Measurements from ENCODE around the gene TLR2.

TLR2 gene

DNA sequence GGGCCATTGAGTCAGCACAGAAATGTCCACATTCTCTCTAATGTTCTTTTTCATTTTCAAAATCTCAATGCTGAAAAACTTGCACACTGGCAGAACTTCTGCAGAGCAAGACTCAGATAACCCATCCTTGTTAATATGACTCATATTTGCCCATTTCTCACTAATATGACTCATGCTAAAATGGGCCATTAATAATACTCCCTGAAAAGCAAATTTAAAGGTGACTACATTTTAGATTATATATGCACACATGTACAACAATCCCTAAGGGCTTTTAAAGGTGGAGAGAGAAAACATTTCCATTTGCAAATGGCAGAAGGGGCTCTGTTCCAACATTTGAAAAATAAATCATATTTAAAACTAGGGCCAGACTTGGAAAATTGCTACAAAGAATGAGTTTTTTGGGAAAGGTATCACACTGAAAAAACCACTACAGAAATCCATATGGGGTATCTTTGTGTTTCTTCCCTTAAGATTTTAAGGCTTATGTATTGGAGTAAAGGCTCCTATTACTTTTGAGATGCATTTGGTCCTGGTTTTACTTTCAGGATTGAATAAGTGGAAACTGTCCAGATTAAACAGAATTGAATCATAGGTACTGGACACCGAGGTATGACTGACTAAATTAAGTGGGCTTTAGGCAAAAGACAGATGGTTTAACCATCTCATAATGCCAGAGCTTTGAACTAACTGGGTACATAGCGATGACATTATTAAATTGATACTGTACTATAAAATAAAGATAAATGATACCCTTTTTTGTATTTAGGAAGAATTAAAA, 30.0 kb downstream of the TLR2 start:
- no peak overlapping the region for H3K27ac ChIP-seq
- TF ChIP-seq, protein P1, sequence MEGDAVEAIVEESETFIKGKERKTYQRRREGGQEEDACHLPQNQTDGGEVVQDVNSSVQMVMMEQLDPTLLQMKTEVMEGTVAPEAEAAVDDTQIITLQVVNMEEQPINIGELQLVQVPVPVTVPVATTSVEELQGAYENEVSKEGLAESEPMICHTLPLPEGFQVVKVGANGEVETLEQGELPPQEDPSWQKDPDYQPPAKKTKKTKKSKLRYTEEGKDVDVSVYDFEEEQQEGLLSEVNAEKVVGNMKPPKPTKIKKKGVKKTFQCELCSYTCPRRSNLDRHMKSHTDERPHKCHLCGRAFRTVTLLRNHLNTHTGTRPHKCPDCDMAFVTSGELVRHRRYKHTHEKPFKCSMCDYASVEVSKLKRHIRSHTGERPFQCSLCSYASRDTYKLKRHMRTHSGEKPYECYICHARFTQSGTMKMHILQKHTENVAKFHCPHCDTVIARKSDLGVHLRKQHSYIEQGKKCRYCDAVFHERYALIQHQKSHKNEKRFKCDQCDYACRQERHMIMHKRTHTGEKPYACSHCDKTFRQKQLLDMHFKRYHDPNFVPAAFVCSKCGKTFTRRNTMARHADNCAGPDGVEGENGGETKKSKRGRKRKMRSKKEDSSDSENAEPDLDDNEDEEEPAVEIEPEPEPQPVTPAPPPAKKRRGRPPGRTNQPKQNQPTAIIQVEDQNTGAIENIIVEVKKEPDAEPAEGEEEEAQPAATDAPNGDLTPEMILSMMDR (conservative IDR thresholded peaks at IDR 0.05) = no peak
- no peak for TF ChIP-seq ZFX (IDR thresholded peaks at IDR 0.05)

DNA sequence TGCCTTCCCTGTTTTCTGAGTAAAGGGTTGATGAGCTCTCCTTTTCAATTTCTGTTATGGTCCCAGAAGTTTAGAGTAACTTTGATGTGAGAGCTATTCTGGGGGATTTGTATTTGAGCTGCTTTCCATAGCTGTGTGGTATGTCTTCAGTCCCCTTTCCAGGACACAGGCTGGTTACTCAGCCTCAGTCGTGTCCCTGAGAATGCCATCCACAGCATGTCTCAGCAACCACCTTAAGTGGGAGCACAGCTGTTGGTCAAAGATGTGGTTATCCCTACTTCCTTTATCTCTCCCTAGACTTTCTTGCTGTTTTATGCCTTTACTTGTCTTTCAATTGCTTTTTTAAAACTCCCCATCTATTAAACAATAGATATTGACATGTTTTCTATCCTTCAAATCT, 38.0 kb downstream of the TLR2 start:
- TF ChIP-seq, protein P1 (conservative IDR thresholded peaks at IDR 0.05) = no peak
- no peak overlapping the region for H3K27ac ChIP-seq

DNA sequence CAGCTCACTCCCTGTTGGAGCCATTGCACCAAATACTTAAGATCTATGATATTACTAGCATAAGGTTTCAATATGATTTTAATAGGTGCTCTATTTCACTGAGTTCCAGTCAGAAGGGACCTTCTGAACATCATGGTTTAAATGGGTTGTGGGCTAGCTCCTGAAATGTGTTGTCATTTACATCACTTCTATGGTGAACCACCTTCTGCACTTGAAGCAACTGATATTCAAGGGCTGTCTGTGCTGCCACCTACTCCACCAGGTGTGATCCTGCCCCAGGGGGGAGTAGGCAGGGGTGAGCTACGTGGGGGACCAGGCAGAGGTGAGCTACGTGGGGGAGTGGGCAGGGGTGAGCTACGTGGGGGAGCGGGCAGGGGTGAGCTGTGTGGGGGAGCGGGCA, 40.5 kb downstream of the TLR2 start:
- no peak overlapping the region for H3K27ac ChIP-seq

DNA sequence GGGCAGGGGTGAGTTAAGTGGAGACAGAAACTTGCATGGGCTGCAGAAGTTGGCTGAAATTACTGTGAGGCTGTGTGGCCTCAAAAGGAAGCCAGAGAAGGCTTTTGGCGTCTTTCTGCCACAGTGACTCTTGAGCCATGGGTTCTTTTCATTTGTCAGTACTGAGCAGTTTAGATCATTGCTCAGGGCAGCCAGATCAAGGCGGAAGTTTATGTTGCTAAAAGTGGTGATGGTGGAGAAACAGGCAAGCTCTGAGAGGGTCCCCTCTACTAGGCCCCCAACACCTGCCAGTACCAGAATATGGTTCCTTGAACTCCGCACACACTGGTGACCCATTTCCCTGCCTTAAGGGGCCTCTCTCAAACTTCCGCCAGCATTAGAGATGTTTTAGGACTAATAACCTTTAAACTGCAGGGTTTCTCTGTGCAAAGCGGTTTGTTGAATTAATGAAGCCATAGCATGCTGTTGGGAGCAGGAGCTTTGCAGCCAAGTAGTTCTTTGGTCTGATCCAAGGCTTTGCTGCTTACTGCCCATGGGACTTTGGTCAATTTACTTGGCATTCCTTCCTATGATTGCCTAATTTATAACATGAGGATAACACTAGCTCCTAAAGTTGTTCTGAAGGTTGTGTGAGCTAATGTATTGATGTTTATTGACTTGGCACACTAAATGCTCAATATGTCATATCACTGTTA, 41.2 kb downstream of the TLR2 start:
- no peak for TF ChIP-seq ZFX (IDR thresholded peaks at IDR 0.05)
- TF ChIP-seq, protein P1 (conservative IDR thresholded peaks at IDR 0.05) = no peak
- H3K27ac ChIP-seq = no peak overlapping the region

More for the DNA sequence above, 40.5 kb downstream of the TLR2 start:
- no peak for TF ChIP-seq ZFX (IDR thresholded peaks at IDR 0.05)
- TF ChIP-seq, protein P1 (conservative IDR thresholded peaks at IDR 0.05) = no peak

DNA sequence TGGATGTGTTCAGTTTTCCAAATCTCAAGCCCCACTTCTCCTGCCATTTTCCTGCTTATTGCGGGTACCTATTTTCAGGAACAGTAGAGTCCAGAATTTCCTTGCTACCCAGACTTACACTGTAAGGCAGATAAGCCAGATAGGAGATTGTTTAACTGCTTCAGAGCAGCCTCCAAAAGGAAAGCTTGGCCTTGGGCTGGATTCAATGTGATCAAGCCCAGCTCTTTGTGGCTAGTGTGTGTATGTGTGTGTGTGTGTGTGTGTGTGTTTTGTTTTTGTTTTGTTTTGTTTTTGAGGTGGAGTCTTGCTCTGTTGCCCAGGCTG, 41.7 kb downstream of the TLR2 start:
- TF ChIP-seq, protein P1 (conservative IDR thresholded peaks at IDR 0.05) = no peak
- no peak for TF ChIP-seq ZFX (IDR thresholded peaks at IDR 0.05)
- no peak overlapping the region for H3K27ac ChIP-seq

DNA sequence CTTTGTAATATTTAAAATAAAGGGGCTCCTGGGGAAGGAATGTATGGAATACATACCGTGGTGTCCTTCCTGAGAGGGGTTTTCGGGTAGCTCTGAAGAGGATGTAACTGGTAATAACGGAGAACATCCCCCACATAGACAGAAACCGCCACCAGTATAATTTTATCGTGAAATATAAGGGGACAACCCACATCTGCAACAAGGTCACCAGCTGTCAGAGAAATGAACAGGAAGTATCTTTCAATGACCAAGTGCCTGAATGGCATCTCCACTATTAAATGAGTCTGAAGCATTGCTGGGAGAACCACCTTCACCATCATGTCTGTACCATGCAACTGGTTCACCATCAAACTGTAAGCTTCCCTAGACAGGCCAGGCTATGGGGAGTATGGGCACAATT, 44.1 kb downstream of the TLR2 start:
- no peak for TF ChIP-seq ZFX (IDR thresholded peaks at IDR 0.05)
- TF ChIP-seq, protein P1 (conservative IDR thresholded peaks at IDR 0.05) = no peak
- H3K27ac ChIP-seq = no peak overlapping the region

DNA sequence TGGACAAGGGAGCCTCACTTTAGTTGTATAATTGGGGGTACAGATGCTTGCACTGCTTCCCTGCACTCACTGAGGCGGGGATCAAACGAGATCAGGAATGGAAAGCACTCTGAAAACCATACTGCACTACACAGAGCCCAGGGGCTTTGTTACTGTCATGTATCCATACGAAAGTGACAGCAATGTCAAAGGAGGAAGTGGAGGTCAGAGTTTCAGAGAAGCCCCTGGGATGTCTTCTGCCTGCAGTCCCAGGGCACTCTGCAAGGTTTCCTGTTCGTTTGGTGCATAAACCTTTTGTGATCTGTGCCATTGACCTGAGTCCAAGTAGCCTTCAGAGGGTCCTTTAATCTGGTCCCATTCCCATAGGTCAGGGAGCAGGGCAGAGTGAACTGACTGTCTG, 44.6 kb downstream of the TLR2 start:
- TF ChIP-seq ZFX (IDR thresholded peaks at IDR 0.05) = no peak
- TF ChIP-seq, protein P1 (conservative IDR thresholded peaks at IDR 0.05) = no peak

More for the DNA sequence above, 44.6 kb downstream of the TLR2 start:
- no peak overlapping the region for H3K27ac ChIP-seq
